PFSK-1 (cell line): ENCODE measurements around the gene SIL1.

Experiments
- SIN3A ChIP-seq: IDR thresholded peaks from 2 replicates; pipeline ENCODE4 v1.6.1; 2012; ENCODE audit warnings: mild to moderate bottlenecking, low read length, moderate library complexity, borderline replicate concordance; ENCODE audit not compliant: insufficient read depth
- TAF1 ChIP-seq: IDR thresholded peaks from 2 replicates; pipeline ENCODE4 v1.6.1; 2012; ENCODE audit warnings: low read length, control low read depth, borderline replicate concordance; ENCODE audit not compliant: insufficient read depth

DNA sequence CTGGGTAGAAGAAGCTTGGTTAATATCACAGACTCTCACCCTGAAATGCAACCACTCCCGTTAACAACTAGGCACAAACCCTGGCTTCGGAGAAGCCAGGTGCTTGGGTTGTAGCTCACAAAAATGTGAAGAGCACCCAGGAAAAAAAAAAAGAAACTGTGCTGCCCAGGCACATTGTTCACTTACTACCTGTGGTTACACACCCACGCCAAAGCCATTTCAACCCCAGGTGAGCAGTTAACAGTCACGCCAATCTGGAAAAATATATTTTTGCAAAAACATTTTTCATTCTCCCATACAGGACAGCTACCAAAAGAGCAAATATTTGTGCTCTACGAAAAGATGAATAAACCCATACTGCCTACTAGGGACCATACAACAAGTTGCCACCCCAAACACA, 49.2 kb downstream of the SIL1 start:
- TF ChIP-seq TAF1 (no peak), SIN3A (no peak)
